NCI-H128 (cell line): Measurements from ENCODE around the gene PARD3.
"Not testable (repeated sequence)": the region's sequence is repeated elsewhere in the genome, so short reads cannot be mapped to it uniquely, and the experiment has no call there.

Experiments used
- DNase-seq: peaks from one replicate; lab custom pipeline; 2025; ENCODE audit not compliant: unreplicated experiment; lab: John Stamatoyannopoulos, UW

PARD3 gene

DNA sequence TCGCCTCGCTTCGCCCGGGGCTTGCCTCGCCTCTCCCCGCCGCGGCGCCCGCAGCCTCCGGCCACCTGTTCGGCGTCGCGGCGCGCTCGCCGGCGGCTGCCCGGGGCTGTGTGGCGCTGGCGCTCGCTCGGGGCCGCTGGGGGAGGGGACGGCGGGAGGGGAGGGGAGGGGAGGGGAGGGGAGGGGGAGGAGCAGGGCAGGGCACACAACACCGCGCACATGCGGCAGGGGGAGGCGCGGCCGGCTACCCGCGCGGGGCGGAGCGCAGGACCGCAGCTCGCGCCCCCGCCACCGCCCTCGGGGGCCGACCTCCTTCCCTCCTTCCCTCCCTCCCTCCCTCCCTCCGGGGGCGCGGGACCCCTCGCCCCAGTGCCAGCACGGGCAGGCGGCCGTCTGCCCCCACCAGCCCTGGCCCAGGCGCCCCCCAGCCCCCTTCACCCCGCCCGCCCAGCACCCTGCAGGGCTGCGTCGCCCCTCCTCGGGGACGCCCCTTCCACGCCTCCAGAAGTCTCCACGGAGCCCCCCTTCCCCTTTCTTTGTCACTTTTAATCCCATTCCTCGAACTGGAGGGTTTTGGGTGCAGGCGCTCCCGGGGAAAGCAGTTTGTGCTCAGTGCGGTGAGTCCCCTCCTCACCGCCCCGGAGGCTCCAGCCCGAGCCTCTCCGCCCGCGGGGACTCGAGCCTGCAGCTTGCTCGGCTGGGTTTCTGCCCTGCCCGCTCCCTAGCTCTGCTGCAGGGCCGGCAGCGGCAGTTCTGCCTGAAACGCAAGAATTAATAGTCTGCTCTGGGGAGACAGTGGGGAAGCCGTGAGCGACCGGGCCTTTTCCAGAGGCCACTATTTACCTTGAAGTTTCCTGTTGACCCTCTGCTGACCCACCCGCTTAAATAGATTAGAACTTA lies at the start of gene PARD3:
TSS of gene PARD3 (minus strand) at position 112 of the 900 bp plus-strand sequence. CDS start 301 bp downstream, outside the sequence.
- DNase-seq: no peak

DNA sequence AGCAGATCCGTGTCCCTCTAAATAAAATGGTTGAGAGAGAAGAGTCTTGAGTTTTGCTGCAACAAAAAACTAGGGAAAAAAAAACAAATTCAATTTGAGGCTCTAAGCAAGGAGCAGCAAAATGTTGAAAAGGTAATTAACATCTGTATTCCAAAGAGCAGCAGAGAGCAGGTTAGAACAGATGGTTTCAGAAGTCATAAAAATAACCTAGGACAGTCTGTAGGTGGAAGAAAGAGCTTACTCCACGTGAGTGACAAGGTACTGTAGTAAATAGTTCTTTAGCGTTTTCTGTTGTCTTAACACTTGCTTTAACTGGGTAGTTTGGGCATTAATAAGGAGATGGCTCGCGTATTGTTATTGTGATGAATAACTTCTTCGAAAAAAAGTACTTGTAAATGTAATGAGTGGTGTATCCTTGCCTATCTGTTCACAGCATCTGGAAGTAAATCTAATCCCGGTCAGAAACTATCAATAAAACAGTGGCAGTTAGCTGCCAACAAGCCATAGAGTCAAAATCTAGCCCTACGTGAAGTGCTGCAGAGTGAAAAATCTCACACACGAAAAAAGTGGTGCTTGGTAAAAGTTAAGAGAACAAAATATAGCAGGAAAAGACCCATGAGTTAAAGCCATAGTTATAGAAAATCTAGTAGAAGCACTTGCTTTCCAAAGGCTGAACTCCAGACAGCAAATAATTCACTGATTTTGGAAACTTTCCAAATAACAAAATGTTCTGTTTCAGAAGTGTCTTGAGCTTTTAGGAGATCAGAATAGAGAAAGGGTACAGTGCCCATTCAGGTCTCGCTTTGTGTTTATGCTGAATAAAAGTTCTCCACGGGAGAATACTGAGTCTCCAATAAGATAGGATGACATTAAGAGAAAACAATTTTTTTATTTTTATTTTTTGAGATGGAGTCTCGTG lies 49.3 kb upstream of the PARD3 start:
- DNase-seq: no peak

DNA sequence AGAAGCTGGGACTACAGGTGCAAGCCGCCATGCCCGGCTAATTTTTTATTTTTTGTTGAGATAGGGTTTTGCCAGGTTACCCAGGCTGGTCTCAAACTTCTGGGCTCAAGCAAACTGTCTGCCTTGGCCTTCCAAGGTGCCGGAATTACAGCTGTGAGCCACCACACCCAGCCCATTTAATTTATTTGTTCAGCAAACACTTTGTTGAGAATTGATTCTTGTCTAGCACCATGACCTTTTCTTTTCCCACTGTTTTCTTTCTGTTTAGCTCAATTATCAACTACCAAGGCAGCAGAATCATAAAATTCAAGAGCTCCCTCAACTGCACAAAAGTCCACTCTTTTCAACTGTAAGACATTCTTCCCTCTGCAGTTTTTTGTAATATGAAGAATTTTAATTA lies 47.8 kb upstream of the PARD3 start:
- no peak for DNase-seq

DNA sequence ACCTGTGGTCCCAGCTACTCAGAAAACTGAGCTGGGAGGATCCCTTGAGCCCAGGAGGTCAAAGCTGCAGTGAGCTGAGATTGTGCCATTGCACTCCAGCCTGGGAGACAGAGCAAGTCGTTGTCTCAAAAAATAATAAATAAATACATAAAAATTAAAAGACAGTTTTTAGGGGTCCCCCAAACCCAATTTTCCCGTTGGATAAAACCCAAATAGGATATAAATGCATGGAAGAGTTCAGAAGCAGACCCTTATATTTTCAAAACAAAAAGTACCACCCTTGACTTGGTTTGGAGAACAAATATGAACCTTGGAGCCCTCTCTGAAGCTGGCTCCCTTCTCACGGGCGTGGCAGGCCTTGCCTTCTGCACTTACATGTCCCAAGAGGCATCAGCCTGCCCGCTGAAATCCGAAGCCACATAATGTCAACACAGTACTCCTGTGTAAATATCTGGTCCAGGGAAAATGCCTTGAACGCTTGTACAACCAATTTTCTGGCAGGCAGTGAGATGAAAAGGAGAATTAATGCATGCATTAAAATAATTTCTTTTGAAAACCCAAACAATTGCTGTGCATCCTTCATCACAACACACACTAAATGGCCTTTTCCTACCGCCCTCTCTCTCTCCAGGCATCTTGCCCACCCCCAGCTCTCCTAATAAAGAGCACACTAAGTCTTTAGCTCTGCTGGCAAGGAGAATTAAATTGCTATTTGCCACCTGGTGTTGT lies 46.4 kb upstream of the PARD3 start:
- peak; percentile 62 for DNase-seq

DNA sequence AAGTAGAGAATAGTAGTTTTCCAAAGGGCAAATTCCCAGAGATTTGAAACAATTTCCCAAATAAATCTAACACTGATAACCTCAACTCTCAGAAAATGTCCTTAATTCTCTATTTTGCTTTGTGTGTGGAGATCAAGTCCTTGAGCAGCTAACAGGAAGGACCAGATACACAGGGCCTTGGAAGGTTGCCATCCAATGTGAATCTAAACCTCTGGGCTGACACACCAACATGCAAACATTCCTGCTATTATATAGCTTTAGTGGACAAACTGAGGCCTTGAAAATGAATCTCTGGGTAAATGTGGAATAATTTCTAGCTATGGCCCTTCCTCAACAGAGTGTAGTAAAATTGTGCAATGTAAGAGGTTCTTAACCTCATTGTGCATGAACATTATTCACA lies 44.1 kb upstream of the PARD3 start:
- DNase-seq: no peak

DNA sequence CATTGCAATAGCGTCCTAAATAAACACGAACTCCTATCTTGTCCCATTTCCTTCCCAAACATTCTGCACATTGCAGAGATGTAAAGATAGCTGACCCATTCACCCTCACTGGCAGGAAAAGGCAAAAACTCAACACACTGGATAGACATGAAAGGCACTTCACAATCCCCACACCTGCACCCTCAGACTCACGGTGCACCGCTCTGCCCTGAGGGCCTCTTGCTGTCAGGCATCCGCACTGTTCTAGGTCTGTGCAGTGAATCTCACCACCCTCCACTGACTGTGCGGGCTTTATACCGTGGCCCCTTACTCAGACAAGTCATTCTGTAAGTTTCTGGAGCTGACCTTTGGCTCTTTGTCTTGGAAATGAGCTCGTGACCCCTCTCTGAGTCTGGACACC lies 42.9 kb upstream of the PARD3 start:
- no peak for DNase-seq

DNA sequence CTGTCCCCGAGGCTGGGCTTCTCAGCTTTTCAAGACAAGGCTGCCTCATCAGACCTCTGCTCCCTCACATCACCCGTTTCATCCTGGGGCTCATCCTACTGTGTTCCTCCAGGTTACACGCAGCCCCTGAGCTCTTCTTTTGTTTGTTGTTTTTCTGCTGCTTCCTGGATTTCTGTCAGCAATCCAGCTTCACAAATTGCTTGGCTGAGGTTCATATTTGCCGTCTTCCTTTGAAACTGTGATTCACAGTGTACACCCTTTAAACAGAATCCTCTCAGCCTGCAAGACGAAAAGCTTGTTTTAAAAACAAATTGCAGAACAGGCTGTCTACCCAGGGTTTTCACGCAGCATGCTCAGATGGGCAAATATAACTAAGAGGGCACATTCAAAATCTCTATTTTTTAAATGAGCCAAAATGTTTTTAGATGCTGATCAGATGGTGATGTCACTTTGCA lies 39.1 kb upstream of the PARD3 start:
- no peak for DNase-seq

DNA sequence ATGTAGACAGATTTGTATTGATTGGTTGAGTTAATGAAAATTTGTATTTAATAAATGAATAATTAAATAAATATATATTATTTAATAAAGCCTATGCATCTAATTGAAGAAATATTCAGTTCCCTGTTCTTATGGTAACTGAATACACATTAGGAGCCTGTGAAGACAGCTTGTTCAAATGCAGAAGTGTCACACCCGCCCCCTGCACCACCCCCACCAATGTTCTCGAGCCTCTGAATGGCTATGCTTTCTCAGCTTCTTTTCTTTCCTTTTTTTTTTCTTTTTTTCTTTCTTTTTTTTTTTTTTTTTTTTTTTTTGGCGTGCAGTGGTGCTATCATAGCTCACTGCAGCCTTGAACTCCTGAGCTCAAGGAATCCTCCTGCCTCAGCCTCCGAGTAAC lies 38.3 kb upstream of the PARD3 start:
- no peak for DNase-seq

DNA sequence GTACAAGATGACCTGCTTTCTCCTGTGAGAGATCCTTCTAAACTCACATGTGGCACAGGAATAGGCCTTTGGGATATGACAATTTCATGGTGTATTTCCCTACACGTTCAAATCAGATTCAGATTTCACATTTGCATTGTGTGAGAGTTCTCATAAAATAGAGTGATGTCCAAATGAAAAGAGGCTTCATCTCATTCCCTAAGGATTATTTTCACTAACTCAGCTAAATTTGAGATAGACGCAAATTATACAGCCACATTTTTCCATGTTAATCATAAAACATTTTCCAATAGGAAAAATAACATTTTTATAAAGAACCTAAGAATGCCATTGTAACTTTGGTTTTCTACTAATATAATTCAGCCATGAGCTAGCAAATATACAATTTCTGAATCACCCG lies 35.5 kb upstream of the PARD3 start:
- DNase-seq: no peak

DNA sequence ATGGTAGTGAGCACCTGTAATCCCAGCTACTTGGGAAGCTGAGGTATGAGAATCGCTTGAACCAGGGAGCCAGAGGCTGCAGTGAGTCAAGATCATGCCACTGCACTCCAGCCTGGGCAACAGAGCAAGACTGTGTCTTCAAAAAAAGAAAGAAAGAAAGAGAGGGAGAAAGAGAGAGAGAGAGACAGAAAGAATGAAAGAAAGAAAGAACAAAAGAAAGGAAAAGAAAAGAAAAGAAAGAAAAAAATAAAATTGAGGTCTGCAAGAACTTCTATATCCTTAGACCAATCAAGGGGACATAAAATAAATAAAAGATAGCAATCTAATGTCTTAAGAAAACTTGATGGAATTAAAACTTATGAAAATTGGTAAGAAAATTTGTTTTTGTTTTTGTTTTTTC lies 34.9 kb upstream of the PARD3 start:
- DNase-seq: no peak

DNA sequence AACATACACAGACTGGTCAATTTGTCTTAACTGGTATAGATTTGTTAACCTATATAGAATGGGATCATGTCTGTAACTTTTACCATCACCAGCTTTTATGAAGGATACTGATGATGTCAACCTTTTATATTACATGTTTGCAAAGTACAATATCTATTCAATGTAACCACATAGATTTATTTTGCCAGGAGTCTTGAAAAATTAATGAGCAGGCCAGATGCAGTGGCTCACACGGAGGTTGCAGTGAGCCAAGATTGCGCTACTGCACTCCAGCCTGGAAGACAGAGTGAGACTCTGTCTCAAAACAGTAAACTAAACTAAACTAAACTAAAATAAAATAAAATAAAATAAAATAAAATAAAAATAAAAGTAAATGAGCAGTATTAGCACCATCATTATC lies 30.0 kb upstream of the PARD3 start:
- no peak for DNase-seq

DNA sequence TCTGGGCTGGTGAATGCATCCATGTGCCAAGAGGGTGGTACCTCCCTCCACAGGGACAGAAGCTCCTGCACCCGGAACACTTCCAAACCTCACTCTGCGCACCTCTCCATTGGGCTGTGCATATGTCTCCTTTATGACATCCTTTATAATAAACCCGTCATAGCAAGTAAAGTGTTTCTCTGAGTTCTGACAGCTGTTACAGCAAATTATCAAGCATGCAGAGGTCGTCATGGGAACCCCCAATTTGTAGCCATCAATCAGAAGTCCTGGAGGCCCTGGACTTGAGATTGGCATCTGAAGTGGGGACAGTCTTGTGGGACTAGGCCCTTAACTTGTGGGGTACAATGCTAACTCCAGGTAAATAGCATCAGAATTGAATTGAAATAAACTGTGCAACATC lies 29.4 kb upstream of the PARD3 start:
- DNase-seq: no peak

DNA sequence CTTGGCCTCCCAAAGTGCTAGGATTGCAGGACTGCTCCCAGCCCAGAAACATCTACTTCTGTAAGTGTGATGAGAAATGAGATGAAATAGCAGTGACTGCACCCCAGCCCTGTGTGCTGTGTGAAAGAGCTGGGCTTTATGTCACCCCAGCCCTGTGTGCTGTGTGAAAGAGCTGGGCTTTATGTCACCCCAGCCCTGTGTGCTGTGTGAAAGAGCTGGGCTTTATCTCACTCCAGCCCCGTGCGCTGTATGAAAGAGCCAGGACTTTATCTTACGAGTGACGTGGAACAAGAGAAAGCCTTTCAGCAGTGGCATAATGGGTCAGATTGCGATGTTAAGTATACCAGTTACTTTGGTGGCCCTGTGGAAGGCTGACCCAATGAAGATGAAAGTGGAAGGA lies 28.4 kb upstream of the PARD3 start:
- DNase-seq: not testable (repeated sequence)

DNA sequence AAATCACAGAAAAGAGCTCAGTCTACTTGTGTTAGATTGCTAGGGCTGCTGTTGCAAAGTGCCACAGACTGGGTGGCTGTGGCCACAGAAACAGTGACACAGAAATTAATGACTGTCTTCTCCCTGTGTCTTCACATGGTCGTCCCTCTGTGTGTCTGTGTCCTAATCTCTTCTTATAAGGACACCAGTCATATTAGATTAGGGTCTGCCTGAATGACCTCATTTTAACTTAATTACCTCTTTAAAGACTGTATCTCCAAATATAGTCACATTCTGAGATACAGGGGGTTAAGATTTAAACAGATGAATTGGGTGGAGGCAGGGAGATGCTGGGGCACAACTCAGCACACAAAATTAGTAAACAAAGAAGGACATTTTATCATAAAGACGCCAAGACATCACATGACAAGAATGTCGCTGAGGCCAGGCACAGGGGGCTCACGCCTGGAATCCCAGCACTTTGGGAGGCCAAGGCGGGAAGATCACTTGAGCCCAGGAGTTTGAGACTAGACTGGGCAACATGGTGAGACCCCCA lies 23.3 kb upstream of the PARD3 start:
- no peak for DNase-seq

DNA sequence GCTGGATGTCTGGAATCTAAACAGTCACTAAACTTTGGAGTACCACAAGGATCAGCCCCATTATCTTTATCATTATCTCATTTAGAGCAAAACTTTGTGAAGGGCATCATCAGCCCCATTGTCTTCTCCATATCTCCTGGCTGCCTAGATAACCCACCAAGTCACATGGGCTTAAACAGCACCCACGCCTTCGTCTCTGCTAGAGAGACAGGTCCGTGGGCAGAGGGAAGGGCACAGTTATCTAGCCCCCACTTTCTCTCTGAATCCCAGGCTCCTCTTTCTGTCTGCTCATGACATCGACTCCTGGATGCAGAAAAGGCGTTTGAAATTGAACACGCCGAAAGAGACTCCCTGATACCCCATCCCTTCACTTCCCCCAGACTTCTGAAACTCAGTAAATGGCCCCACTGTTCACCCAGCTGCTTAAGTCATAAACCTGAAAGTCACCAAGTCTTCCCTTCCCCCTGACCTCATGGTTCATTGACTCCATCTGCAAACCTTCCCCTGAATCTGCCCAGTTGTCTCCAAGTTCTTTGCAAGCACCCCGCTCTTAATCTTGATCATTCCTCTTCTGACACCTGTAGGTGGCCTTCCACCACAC lies 20.9 kb upstream of the PARD3 start:
- no peak for DNase-seq

DNA sequence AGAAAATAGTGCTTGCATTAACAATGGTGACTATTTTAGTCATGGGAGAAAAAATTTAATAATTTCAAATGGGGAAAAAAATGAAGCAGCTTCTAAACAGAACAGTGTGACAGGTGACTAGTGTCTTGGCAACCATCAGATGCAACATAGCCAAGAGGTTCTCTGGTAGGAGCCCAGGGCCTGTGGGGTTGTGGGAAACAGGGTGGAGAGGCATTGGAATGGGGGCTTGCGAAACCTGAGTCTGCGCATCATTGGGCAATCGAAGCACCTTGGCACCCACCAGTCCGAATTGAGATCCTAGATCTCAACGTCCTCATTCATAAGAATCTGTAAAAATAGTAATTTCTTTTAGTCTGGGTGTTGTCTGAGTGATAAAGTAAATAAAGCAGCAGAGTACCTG lies 19.2 kb upstream of the PARD3 start:
- no peak for DNase-seq

DNA sequence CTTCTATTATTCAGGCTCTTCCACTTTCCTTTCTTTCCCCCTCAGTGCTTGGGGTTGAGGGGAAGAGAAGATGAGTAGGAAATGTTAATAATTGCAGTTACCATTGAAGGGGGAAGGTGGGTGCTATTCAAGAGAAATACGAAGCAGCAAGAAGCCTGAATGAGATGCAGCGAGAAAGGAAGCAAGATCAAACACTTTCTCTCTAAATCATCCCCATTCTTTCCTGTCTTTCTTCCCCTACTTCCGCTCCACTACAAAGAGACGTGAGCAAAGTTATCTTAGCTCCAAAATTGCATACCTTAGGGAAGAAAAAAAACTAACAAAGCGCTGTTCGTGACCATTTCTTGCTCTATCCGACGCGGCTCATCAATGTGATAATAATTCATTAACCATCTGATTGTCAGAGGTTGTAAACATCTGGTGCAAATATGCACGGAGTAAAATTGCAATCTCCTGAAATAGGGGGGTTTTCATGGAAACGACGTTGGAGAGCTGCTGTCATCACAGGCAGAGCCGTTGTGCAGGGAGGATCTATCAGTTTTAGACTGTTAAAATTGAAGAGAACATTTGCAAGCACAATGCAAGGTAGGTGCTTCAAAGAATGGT lies 15.2 kb upstream of the PARD3 start:
- no peak for DNase-seq

DNA sequence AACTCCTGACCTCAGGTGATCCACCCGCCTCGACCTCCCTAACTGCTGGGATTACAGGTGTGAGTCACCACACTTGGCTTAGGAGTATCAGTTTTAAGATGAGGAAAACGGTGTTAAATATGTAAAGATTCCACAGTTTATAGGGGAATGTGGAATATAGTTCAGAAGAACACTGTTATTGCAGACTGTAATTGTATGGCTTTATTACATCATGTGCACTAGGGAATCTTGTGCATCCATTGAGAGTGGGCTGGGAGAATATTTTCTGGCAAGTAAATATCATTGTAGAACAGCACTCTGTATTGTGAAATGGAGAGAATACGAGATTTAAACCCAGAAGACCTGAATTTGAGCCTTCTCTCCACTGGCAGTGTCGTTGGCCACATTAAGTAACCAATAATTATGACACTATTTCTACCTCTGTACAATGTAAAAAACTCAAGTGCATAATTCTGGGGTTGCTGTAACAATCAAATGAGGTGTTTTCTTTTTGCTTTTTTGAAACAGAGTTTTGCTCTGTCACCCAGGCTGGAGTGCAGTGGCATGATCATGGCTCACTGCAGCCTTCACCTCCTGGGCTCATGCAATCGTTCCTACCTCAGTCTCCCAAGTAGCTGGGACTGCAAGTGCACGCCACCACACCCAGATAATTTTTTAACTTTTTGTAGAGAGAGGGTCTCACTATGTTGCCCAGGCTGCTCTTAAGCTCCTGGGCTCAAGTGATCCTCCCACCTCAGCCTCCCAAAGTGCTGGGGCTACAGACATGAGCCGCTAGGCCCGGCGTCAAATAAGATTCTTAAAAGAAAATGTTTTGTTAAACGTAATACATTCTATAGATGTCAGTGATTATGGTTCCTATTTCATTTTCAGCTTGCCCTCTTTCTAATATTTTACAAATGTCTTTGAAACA lies 12.0 kb upstream of the PARD3 start:
- DNase-seq: no peak

DNA sequence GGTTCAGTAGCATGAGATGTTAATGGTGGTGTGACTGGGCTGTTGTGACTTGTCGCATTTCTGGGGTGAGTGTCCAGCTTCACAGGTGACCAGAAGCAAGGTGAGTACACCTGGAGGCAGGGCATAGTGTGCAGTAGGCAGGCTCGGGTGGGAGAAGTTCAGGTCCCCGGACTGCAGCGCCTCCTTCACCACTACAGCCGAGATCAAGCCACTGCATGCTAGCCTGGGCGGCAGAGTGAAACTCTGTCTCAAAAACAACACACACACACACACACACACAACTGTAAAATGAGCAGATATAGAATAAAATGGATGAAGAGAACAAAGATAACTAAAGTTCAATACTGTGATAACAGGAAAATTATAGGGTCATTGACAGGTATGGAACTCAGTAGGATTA lies 11.1 kb upstream of the PARD3 start:
- DNase-seq: no peak
